WERI-Rb-1 (cell line): Measurements from ENCODE around the gene DIP2B.
"Not testable (repeated sequence)": the region's sequence is repeated elsewhere in the genome, so short reads cannot be mapped to it uniquely, and the experiment has no call there.

Source experiments
- DNase-seq: peaks from one replicate; pipeline ENCODE4 v3.0.0-alpha.2; 2020
- H3K27ac ChIP-seq: fragments of 250-450 bp; sonication (Bioruptor Pico); 2 replicates; pipeline ENCODE4 v1.5.1; 2020; ENCODE audit warnings: mild to moderate bottlenecking, moderate library complexity
- H3K27me3 ChIP-seq: fragments of 250-450 bp; sonication (Bioruptor Pico); 2 replicates; pipeline ENCODE4 v1.5.1; 2021; ENCODE audit warnings: mild to moderate bottlenecking, low read depth, moderate library complexity; ENCODE audit not compliant: insufficient read depth, severe bottlenecking
- H3K36me3 ChIP-seq: fragments of 250-450 bp; sonication (Bioruptor Pico); 2 replicates; pipeline ENCODE4 v1.5.1; 2020; ENCODE audit warnings: mild to moderate bottlenecking, moderate library complexity
- H3K4me3 ChIP-seq: 2 replicates; pipeline ENCODE4 v1.5.1; 2011; ENCODE audit warnings: low read depth, mild to moderate bottlenecking, control low read depth, low read length
- H3K9me3 ChIP-seq: fragments of 250-450 bp; sonication (Bioruptor Pico); 2 replicates; pipeline ENCODE4 v1.5.1; 2021; ENCODE audit warnings: mild to moderate bottlenecking, moderate library complexity; ENCODE audit not compliant: severe bottlenecking
- TF ChIP-seq, protein P1 (sequence below): IDR thresholded peaks from 2 replicates; pipeline ENCODE4 v1.5.1; 2011; ENCODE audit warnings: low read depth, mild to moderate bottlenecking, control low read depth, inconsistent platforms, low read length

Gene DIP2B

DNA sequence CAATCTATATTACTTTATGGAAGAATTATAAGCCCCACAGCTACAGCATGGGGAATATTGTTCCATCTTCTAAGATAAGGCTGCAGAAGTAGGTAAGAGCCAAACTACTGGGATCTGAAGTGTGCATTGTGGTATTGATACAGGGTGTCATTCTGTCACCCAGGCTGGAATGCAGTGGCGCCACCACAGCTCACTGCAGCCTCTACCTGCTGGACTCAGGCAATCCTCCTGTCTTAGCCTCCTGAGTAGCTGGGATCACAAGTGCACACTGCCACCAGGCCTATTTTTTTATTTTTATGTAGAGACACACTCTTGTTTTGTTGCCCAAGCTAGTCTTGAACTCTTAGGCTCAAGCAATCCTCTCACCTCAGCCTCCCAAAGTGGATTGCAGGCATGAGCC lies 21.3 kb upstream of the DIP2B start:
- Histone ChIP-seq H3K27ac (no peak overlapping the region), H3K4me3 (no peak overlapping the region), H3K27me3 (no peaks in the 10 kb centered on the region), H3K9me3 (no peaks in the 10 kb centered on the region), H3K36me3 (peaks cover under 1% of the 10 kb centered on the region; the same call in 1 of the 2 replicates)
- TF ChIP-seq, protein P1, sequence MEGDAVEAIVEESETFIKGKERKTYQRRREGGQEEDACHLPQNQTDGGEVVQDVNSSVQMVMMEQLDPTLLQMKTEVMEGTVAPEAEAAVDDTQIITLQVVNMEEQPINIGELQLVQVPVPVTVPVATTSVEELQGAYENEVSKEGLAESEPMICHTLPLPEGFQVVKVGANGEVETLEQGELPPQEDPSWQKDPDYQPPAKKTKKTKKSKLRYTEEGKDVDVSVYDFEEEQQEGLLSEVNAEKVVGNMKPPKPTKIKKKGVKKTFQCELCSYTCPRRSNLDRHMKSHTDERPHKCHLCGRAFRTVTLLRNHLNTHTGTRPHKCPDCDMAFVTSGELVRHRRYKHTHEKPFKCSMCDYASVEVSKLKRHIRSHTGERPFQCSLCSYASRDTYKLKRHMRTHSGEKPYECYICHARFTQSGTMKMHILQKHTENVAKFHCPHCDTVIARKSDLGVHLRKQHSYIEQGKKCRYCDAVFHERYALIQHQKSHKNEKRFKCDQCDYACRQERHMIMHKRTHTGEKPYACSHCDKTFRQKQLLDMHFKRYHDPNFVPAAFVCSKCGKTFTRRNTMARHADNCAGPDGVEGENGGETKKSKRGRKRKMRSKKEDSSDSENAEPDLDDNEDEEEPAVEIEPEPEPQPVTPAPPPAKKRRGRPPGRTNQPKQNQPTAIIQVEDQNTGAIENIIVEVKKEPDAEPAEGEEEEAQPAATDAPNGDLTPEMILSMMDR, result no peak
- DNase-seq, result no peak

DNA sequence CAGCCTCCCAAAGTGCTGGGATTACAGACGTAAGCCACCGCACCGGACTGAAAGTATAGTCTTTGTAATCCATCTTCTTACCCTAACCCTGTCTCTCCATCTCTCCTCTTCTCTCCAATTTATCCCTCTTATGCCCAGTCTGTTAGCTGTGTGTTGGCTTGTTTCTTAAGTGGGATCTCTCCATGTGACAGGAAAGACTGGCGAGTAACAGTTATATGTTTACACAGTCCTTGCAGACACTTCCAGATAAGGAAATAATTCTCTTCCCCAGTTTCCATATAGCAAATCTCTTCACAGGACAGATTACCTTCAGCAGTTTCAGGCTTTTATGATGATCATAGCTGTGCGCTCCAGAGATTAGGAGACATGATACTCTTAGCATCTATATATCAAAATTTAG lies 16.0 kb upstream of the DIP2B start:
- no peaks in the 10 kb centered on the region for H3K36me3 ChIP-seq
- H3K4me3 ChIP-seq, result no peak overlapping the region
- H3K27ac ChIP-seq, result no peak overlapping the region
- peaks cover 12% of the 10 kb centered on the region for H3K9me3 ChIP-seq
- no peaks in the 10 kb centered on the region for H3K27me3 ChIP-seq
- TF ChIP-seq, protein P1, result no peak
- DNase-seq, result peak; percentile 40

DNA sequence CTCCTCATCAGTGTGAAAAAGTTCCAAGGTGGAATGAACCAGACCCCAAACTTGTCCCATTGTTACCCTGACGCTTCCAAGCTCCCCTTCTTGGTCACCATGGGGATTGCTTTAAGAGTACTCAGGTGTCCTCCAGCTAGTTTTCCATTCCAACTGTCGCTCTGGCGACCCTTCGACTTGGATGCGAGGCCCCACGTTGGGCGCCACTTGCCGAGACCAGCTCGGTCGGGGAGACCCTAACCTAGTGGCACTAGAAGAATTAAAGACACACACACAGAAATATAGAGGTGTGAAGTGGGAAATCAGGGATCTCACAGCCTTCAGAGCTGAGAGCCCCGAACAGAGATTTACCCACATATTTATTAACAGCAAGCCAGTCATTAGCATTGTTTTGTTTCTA lies 6.7 kb upstream of the DIP2B start:
- not testable (repeated sequence) for H3K27ac ChIP-seq, H3K27me3 ChIP-seq, H3K4me3 ChIP-seq, DNase-seq, H3K36me3 ChIP-seq
- peaks cover 16% of the 10 kb centered on the region for H3K9me3 ChIP-seq

DNA sequence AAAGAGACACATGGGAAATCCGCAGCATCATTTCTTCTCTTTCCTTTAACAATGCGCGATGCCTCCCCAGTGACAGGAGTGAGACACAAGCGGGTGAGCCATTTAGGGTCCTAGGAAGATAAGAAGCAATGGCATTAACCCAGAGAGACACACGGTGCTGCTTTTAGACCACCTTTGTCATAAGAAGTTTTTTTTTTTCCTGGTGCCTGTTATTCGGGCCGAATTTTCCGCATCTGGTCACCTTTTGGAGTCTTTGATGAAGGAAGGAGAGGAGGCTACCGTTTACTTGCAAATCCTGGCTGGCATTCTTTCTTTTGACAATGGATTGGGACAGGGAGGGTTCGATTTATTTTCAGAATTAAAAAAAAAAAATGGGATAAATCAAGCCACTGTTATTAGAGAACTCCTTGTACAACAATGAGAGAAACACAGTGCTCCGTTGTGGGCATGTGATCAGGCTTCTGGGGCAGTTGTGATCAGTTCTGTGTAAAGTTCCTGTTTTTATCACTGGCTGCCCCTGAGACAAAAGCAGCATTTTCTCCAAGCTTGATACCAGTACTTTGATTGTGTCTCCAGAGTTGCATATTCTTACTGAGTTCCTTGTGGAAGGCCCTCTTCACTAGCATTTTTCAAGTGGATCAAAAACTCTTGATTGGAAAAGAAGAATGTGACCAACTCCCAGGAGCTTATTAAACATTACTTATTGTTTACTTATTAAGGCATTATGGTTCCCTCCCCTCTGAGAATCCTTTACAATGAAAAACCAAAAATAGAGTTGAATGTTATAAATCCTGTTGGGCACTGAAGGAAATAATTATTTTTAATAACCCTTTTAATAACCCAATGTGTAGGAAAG lies 1.1 kb downstream of the DIP2B start:
- Histone ChIP-seq H3K9me3 (no peaks in the 10 kb centered on the region), H3K27me3 (no peaks in the 10 kb centered on the region), H3K27ac (peak overlapping the region; percentile 82), H3K36me3 (no peaks in the 10 kb centered on the region), H3K4me3 (peak overlapping the region; percentile 94)
- TF ChIP-seq, protein P1, result no peak
- no peak for DNase-seq

DNA sequence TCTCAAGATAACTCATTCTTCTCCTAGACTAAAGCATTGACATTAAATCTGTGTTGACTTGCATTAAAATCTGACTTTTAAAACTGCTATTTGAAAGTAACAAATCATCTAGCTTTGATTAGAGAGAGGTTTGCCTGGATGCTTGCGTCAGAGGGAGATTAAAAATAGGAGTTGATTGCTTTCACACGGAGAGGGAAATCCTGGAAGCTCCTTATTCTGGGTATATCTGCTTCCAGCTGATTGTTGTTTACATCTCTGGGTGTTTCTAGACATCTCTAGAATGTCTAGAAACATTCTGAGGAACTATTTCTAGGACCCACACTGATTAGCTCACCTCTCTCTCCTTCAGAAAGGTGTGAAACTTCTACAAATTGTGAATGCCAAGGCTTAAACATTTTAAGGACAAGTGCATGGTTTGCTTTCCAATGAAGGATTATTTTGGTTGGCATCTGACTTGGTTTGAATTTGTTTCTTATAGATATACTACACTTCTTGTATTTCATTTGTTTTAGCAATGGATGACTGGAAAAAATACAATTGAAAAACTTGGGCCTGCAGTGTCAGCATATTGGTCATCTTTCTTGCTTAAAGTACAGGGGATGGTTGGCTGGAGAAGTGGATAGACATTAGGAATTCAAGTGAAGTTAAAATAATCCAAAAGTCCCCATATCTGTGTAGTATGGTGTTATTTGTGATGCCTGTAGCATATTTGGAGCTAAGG lies 2.1 kb downstream of the DIP2B start:
- no peak overlapping the region for H3K27ac ChIP-seq
- peak overlapping the region; percentile 94; the same call in 1 of the 2 replicates for H3K4me3 ChIP-seq

DNA sequence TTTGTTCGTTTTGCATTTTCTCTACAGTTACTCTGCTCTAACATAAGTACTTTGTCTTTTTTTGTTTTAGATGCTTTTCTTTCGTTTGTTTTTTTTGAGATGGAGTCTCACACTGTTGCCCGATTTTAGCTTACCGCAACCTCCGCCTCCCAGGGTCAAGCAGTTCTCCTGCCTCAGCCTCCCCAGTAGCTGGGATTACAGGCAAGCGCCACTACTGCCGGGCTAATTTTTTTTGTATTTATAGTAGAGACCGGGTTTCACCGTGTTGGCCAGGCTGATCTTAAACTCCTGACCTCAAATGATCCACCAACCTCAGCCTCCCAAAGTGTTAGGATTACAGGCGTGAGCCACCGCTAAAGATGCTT lies 2.7 kb downstream of the DIP2B start:
- no peak overlapping the region for H3K4me3 ChIP-seq
- no peak overlapping the region for H3K27ac ChIP-seq
- no peaks in the 10 kb centered on the region for H3K27me3 ChIP-seq
- DNase-seq, result no peak
- no peaks in the 10 kb centered on the region for H3K9me3 ChIP-seq
- no peaks in the 10 kb centered on the region for H3K36me3 ChIP-seq
- TF ChIP-seq, protein P1, result no peak

More for the DNA sequence above, 2.1 kb downstream of the DIP2B start:
- no peaks in the 10 kb centered on the region for H3K36me3 ChIP-seq
- no peaks in the 10 kb centered on the region for H3K27me3 ChIP-seq
- no peak for DNase-seq
- H3K9me3 ChIP-seq, result no peaks in the 10 kb centered on the region
- TF ChIP-seq, protein P1, result no peak
